ENCODE measurements around the gene PLXNC1.

The PLXNC1 gene

DNA sequence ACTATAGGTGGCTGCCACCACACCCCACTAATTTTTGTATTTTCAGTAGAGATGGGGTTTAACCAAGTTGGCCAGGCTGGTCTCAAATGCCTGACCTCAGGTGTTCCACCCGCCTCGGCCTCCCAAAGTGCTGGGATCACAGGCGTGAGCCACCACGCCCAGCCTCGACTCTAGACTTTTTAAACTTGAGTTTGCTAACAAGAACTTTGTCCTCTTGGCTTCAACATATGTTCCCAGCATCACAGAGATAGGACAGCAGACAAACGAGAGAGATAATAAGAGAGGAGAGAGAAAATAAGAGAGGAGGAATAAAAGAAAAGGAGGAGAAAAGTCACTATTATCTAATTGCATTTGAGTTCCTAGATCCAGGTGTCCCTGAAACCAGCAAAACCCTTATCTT lies 192.2 kb downstream of the PLXNC1 start:
- DNase-seq (ENCODE audit: low spot score) = no peak

DNA sequence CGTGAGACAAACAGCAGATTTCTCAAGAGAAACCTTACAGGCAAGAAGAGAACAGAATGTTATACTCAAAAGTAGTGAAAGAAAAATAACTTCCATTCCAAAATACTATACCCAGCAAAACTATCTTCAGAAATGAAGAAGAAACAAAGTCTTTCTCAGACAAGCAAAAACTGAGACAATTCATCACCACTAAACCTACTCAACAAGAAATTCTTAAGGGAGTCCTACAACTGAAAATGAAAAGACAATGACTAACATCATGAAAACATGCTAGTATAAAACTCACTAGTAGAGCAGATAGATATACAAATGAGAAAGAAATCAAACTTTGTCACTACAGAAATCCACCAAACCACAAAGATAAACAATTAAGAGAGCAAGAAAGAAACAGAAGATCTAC lies 204.8 kb downstream of the PLXNC1 start:
- no peak for DNase-seq (ENCODE audit: low spot score)

Data from pons (tissue), 1 donor.